GM19324 (cell line): ENCODE measurements around the gene FBXO41.

Source experiments
- ATAC-seq: cut with Tn5 transposase; IDR thresholded peaks from one replicate; pipeline ENCODE4 v1.9.1; 2021; ENCODE audit warnings: mild to moderate bottlenecking, moderate library complexity; ENCODE audit not compliant: unreplicated experiment, low FRiP score

Gene FBXO41

GRCh38 chr2:73284296-73285158 is at the start of gene FBXO41:
Gene FBXO41 (minus strand): TSS chr2:73284478. CDS start chr2:73269630, 14,848 bp downstream.
- peak; percentile 75 for ATAC-seq

- ATAC-seq, result no peak
Measured at GRCh38 chr2:73334045-73334444, 49.8 kb upstream of the FBXO41 start.

GRCh38 chr2:73333564-73333963 is 49.3 kb upstream of the FBXO41 start:
- no peak for ATAC-seq

- ATAC-seq, result no peak
Measured at GRCh38 chr2:73324126-73324725, 39.9 kb upstream of the FBXO41 start.

- no peak for ATAC-seq
Measured at GRCh38 chr2:73323551-73323950, 39.3 kb upstream of the FBXO41 start.

GRCh38 chr2:73314441-73314840 is 30.2 kb upstream of the FBXO41 start:
- ATAC-seq, result no peak

- no peak for ATAC-seq
Measured at GRCh38 chr2:73307720-73308119, 23.4 kb upstream of the FBXO41 start.

- ATAC-seq, result no peak
Measured at GRCh38 chr2:73301636-73302035, 17.4 kb upstream of the FBXO41 start.

- no peak for ATAC-seq
Measured at GRCh38 chr2:73300926-73301325, 16.6 kb upstream of the FBXO41 start.

- no peak for ATAC-seq
Measured at GRCh38 chr2:73297586-73297985, 13.3 kb upstream of the FBXO41 start.

GRCh38 chr2:73297151-73297559 is 12.9 kb upstream of the FBXO41 start:
- no peak for ATAC-seq

GRCh38 chr2:73295751-73296400 is 11.6 kb upstream of the FBXO41 start:
- ATAC-seq, result no peak

GRCh38 chr2:73294239-73294638 is 10.0 kb upstream of the FBXO41 start:
- ATAC-seq, result no peak

- ATAC-seq, result peak; percentile 86
Measured at GRCh38 chr2:73293534-73294171, 9.4 kb upstream of the FBXO41 start, which contains the start of gene EGR4. Gene EGR4 (minus strand): TSS chr2:73293548. CDS start chr2:73293317, 231 bp downstream.

GRCh38 chr2:73292906-73293533 is 8.7 kb upstream of the FBXO41 start:
- no peak for ATAC-seq

GRCh38 chr2:73292316-73292905 is 8.1 kb upstream of the FBXO41 start:
- ATAC-seq, result no peak

GRCh38 chr2:73291461-73292315 is 7.4 kb upstream of the FBXO41 start:
- ATAC-seq, result no peak

- ATAC-seq, result no peak
Measured at GRCh38 chr2:73291093-73291460, 6.8 kb upstream of the FBXO41 start.
